Muscle layer of colon (tissue), 2 donors: ENCODE measurements around the gene ZNF652.
"Not testable (repeated sequence)": the region's sequence is repeated elsewhere in the genome, so short reads cannot be mapped to it uniquely, and the experiment has no call there.

Experiments
- H3K27ac ChIP-seq: one replicate; pipeline ENCODE4 v1.7.0; 2013; ENCODE audit warnings: low read depth, mild to moderate bottlenecking, low read length, moderate library complexity
- H3K27me3 ChIP-seq, 2 donors: one replicate each; pipeline ENCODE4 v1.7.0; 2013; ENCODE audit warnings: low read length in 2 of 2, mild to moderate bottlenecking in 2 of 2; ENCODE audit not compliant: insufficient read depth in 2 of 2, control insufficient read depth in 1 of 2
- H3K36me3 ChIP-seq: one replicate; pipeline ENCODE4 v1.7.0; 2013; ENCODE audit warnings: mild to moderate bottlenecking, low read length; ENCODE audit not compliant: insufficient read depth
- H3K4me1 ChIP-seq: one replicate; pipeline ENCODE4 v1.7.0; 2013; ENCODE audit warnings: mild to moderate bottlenecking, low read length; ENCODE audit not compliant: insufficient read depth
- H3K4me3 ChIP-seq, 2 donors: one replicate each; pipeline ENCODE4 v1.7.0; 2013; ENCODE audit warnings: low read length in 2 of 2, low read depth in 1 of 2, mild to moderate bottlenecking in 1 of 2, moderate library complexity in 1 of 2
- H3K9ac ChIP-seq: one replicate; pipeline ENCODE4 v1.7.0; 2013; ENCODE audit warnings: low read length
- H3K9me3 ChIP-seq: one replicate; pipeline ENCODE4 v1.7.0; 2013; ENCODE audit warnings: mild to moderate bottlenecking, low read length
- donor health status: abdominal sarcoma.
- donor health status: Adenocarcinoma of cecum.

Gene ZNF652

GRCh38 chr17:49292901-49293300, 69.1 kb downstream of the ZNF652 start:
- no peaks in the 10 kb centered on the region for H3K4me1 ChIP-seq
- H3K27ac ChIP-seq = no peak overlapping the region
- H3K9ac ChIP-seq = no peak overlapping the region
- no peak overlapping the region for H3K4me3 ChIP-seq
- H3K36me3 ChIP-seq = peaks cover 2% of the 10 kb centered on the region
- H3K27me3 ChIP-seq = no peaks in the 10 kb centered on the region
- no peaks in the 10 kb centered on the region for H3K9me3 ChIP-seq

- no peak overlapping the region for H3K9ac ChIP-seq
- H3K36me3 ChIP-seq = no peaks in the 10 kb centered on the region
Observed at GRCh38 chr17:49291929-49292328, 70.1 kb downstream of the ZNF652 start.

DNA sequence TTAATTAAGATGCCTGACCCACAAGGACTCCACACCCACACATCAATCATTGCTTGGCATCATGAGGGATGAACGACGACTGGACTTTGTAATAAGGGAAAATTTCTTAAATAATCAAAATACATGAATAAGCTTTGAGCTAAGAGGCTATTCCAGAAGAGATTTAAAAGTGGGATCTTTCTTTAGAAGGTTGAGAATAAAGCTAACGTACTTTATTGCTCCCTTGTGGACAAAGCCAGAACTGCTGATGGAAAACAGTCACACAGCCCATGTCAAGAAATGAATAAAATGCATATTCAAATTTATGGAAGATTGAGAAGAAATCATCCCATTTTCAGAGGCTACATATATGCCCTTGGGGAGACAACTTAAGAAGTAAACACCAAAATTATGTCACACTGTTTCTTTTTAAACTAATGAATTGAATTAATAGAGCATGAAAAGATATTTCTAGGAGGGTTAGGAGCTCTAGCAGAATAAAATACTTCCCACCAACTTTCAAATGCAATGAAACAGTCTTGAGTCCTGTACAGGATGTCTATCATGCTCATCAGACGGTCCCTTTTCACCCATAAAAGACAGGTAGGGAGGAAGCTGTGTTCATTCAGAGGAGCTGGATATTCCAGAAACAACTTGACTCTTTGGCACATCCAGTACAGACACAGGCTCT, 71.2 kb downstream of the ZNF652 start:
- Histone ChIP-seq H3K4me3 (no peak overlapping the region), H3K9ac (no peak overlapping the region), H3K27me3 (no peaks in the 10 kb centered on the region), H3K36me3 (no peaks in the 10 kb centered on the region), H3K9me3 (no peaks in the 10 kb centered on the region), H3K27ac (no peak overlapping the region), H3K4me1 (no peaks in the 10 kb centered on the region)

More at GRCh38 chr17:49291929-49292328, 70.1 kb downstream of the ZNF652 start:
- H3K27ac ChIP-seq = no peak overlapping the region
- H3K9me3 ChIP-seq = no peaks in the 10 kb centered on the region
- no peaks in the 10 kb centered on the region for H3K27me3 ChIP-seq
- no peak overlapping the region for H3K4me3 ChIP-seq
- H3K4me1 ChIP-seq = no peaks in the 10 kb centered on the region

DNA sequence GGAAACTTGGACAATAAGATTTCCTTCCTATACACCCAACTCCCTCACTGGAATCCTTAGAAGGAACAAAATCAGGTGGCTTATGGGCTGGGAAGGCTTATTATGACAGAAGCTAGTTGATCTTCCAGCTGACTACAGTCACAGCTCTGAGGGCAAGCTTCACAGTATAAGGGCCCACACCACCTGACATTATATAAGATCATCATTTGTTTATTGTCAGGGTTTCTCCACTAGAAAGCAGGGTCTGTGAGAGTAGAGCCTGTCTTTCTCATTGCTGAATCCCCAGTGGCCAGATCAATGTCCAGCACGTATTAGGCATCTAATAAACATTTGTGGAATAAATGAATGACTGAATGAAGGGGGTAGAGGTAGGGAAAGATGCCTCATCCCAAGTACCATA, 73.7 kb downstream of the ZNF652 start:
- Histone ChIP-seq H3K36me3 (no peaks in the 10 kb centered on the region), H3K9me3 (no peaks in the 10 kb centered on the region), H3K4me1 (no peaks in the 10 kb centered on the region), H3K27ac (no peak overlapping the region), H3K27me3 (no peaks in the 10 kb centered on the region), H3K9ac (no peak overlapping the region), H3K4me3 (no peak overlapping the region)

DNA sequence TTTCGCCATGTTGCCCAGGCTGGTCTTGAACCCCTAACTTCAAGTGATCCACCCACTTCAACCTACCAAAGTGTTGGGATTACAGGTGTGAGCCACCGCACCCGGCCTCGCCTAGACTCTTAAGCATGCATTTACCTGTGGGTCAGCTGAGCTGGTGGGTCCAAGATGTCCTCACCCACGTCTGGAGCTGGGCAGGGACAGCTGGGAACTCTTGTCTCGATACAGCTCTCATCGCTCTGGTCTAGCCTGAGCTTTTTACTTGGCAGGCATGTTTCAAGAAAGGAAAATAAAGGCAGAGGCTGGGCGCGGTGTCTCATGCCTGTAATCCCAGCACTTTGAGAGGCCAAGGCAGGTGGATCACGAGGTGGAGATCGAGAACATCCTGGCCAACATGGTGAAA, 74.6 kb downstream of the ZNF652 start:
- Histone ChIP-seq H3K4me3 (no peak overlapping the region), H3K9me3 (no peaks in the 10 kb centered on the region)

DNA sequence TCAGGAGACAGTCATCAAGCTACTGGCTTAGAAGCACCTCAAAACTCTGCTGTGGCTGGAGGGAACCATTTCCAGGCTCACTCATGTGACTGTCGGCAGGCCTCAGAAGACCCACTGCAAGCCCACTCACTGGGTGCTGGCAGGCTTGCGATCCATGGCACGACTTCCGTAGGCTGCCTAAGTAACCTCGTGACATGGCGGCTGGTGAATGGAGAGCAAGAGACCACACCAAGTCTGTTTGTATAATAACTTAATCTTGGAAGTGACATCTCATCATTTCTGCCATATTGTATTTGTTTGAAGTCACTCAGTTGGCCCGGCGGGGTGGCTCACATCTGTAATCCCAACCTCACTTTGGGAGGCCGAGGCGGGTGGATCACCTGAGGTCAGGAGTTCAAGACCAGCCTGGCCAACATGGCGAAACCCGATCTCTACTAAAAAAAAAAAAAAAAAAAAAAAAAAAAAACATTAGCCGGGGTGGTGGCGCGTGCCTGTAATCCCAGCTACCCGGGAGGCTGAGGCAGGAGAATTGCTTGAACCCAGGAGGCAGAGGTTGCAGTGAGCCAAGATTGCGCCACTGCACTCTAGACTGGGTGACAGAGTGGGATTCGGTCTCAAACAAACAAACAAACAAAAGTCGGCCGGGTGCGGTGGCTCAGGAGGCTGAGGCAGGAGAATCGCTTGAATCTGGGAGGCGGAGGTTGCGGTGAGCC, 75.6 kb downstream of the ZNF652 start:
- not testable (repeated sequence) for H3K9ac ChIP-seq, H3K36me3 ChIP-seq, H3K4me3 ChIP-seq, H3K4me1 ChIP-seq, H3K27ac ChIP-seq, H3K27me3 ChIP-seq, H3K9me3 ChIP-seq

More for the DNA sequence above, 74.6 kb downstream of the ZNF652 start:
- Histone ChIP-seq H3K4me1 (no peaks in the 10 kb centered on the region), H3K9ac (no peak overlapping the region), H3K27me3 (no peaks in the 10 kb centered on the region), H3K36me3 (no peaks in the 10 kb centered on the region), H3K27ac (no peak overlapping the region)

GRCh38 chr17:49285716-49286115, 76.3 kb downstream of the ZNF652 start:
- Histone ChIP-seq H3K27me3 (no peaks in the 10 kb centered on the region), H3K27ac (no peak overlapping the region), H3K9ac (no peak overlapping the region), H3K36me3 (no peaks in the 10 kb centered on the region), H3K4me3 (no peak overlapping the region), H3K9me3 (no peaks in the 10 kb centered on the region), H3K4me1 (no peaks in the 10 kb centered on the region)

DNA sequence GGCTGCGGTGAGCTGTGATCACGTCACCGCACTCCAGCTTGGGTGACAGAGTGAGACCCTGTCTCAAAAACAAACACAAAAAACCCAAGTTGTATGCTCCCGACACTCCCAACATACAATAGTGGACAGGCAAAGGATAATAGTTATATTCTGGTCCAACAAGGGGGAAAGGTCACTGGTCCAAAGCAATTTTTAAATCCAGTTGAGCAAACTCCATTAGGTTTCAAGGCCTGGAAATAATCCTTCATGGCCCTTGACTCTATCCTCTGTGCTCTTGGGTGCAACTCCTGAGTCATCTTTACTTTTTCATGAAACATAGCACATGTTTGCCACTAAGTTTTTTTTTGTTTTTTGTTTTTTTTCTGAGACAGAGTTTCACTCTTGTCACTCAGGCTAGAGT, 81.1 kb downstream of the ZNF652 start:
- Histone ChIP-seq H3K9ac (no peak overlapping the region), H3K27me3 (no peaks in the 10 kb centered on the region), H3K4me3 (no peak overlapping the region), H3K4me1 (no peaks in the 10 kb centered on the region), H3K36me3 (no peaks in the 10 kb centered on the region), H3K9me3 (no peaks in the 10 kb centered on the region), H3K27ac (no peak overlapping the region)

GRCh38 chr17:49280061-49280460, 82.0 kb downstream of the ZNF652 start:
- Histone ChIP-seq H3K4me1 (no peaks in the 10 kb centered on the region), H3K9ac (no peak overlapping the region), H3K36me3 (no peaks in the 10 kb centered on the region), H3K27ac (no peak overlapping the region), H3K9me3 (no peaks in the 10 kb centered on the region), H3K4me3 (no peak overlapping the region), H3K27me3 (no peaks in the 10 kb centered on the region)

GRCh38 chr17:49279263-49280015, 82.6 kb downstream of the ZNF652 start:
- not testable (repeated sequence) for H3K27me3 ChIP-seq, H3K27ac ChIP-seq, H3K4me3 ChIP-seq, H3K9ac ChIP-seq, H3K4me1 ChIP-seq, H3K9me3 ChIP-seq, H3K36me3 ChIP-seq

GRCh38 chr17:49278076-49278475, 84.0 kb downstream of the ZNF652 start:
- no peaks in the 10 kb centered on the region for H3K36me3 ChIP-seq
- H3K9ac ChIP-seq = no peak overlapping the region
- no peaks in the 10 kb centered on the region for H3K4me1 ChIP-seq
- no peak overlapping the region for H3K4me3 ChIP-seq
- no peaks in the 10 kb centered on the region for H3K9me3 ChIP-seq
- no peaks in the 10 kb centered on the region for H3K27me3 ChIP-seq
- no peak overlapping the region for H3K27ac ChIP-seq
